Measurements from ENCODE around the gene BACH2. TPM values are rescaled to one million over a fixed set of nuclear protein-coding genes. Genes with fewer than 3 reads are reported as not detected.
"Not testable (repeated sequence)": the region's sequence is repeated elsewhere in the genome, so short reads cannot be mapped to it uniquely, and the experiment has no call there.

BACH2 gene
- polyA plus RNA-seq (ENCODE audit: insufficient read length in 4 of 4) = 10 to 100 TPM in 2 of 4 donors, 1 to 10 TPM in 2; 9.7 to 12.2 (median 10.3) TPM

DNA sequence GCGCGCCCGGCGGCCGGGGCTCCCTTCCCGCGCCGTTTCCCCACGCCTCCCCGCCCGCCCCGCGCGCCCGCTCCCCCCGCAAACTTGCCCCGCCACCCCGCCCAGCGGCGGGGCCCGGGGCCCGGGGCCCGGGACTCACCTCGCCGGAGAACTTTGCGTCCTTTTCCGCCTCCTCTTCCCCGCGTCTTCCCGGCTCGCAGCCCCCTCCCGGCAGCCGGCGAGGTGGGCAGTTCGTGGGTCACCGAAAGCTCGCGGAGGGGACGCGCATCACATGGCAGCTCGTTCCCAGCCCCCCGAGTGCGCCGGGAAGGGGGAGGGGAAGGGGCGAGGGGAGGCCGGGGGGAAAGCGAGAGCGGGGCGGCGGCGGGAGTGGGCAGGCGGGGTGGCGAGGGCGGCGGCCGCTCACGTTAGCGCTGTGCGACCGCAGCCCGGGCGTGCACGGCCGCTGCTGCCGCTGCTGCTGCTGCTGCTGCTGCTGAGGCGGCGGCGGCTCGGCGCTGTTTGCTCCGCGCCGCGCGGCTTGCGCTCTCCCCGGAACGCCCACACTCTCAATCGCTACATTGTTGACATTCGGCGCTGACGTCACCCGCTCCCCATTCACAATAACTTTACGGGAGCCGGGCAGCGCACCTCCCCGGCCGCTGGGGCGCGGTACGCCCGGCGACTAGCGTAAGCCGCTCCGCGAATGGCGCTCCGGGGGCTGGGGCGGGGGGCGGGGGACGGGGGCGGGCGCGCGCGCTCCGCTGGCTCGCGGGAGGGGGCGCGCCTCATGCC lies at the start of gene BACH2:
BACH2 (minus strand) TSS at position 503 of the 774 bp plus-strand sequence. CDS start 287,999 bp downstream, outside the sequence.
- peak; percentile 82 to 86 (median 84) for DNase-seq (ENCODE audit: low read depth in 4 of 4, low spot score in 3 of 4)

DNA sequence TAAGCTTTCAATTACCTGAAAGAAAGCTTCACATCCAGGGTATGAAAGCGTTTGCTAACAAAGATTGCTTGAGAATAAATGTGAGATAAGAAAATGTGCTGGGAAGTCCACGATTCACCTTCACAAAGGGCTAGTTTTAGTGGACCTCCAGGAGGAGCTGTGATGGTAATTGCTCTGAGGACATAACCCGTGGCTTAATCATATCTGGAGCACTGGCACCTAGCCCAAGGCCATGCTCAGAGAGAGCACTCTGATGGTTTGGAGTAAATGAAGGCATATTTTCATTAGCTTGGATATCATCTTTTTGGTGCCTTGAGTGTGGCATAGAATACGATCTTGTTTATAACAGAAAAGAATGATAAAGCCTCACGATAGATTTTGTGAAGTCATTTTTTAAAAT lies 46.9 kb upstream of the BACH2 start:
- DNase-seq (ENCODE audit: low read depth in 4 of 4, low spot score in 3 of 4) = no peak

DNA sequence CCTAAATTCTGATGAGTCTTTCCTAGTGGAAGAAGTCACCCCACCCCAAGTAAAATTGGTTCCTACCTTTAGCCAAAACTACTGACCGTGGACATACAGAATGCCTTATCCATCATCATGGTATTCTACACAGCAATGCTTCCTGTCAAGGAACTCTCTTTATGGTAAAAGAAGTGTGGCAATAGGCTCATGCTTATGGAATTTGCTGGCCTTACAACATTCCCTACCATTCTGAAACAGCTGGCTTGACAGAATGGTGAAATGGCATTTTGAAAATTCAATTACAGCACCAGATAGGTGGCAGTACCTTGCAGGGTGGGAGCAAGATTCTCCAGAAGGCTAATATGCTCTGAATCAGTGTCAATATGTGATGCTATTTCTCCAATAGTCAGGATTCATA lies 41.8 kb upstream of the BACH2 start:
- no peak for DNase-seq (ENCODE audit: low read depth in 4 of 4, low spot score in 3 of 4)

DNA sequence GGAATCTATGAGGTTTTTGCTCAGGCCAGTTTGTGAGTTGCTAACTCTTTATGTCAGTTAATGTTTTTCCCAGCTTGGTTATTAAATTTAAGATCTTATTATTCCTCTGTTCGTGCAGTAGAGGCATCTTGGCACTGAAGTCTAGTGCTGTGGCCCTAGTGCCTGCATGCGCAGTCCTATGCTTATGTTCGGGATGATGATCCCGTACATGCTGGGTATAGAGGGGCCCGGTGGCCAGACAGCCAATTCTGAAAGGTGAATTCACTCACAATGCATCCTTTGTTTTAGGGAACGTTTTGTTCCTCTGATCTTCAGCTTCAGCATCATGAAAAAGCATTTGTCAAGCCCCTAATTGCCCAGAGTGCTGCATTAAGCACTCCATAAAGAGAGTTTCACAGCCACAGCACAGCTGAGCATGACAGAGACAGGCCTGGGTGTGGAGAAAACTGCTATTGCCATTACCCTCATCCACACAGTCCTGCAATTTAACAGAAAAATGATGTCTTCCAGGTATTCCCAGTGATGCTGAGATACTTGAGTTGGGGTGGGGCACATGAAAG lies 39.8 kb upstream of the BACH2 start:
- DNase-seq (ENCODE audit: low read depth in 4 of 4, low spot score in 3 of 4) = no peak

DNA sequence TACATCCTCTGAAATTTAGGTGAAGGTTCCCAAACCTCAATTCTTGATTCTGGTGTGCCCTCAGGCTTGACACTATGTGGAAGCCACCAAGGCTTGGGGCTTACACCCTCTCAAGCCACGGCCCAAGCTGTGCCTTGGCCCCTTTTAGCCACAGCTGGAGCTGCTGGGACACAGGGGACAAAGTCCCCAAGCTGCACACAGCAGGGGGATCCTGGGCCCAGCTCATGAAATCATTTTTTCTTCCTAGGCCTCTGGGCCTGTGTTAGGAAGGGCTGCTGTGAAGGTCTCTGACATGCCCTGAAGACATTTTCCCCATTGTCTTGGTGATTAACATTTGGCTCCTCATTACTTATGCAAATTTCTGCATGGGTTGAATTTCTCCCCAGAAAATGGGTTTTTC lies 37.3 kb upstream of the BACH2 start:
- DNase-seq (ENCODE audit: low read depth in 4 of 4, low spot score in 3 of 4) = no peak

DNA sequence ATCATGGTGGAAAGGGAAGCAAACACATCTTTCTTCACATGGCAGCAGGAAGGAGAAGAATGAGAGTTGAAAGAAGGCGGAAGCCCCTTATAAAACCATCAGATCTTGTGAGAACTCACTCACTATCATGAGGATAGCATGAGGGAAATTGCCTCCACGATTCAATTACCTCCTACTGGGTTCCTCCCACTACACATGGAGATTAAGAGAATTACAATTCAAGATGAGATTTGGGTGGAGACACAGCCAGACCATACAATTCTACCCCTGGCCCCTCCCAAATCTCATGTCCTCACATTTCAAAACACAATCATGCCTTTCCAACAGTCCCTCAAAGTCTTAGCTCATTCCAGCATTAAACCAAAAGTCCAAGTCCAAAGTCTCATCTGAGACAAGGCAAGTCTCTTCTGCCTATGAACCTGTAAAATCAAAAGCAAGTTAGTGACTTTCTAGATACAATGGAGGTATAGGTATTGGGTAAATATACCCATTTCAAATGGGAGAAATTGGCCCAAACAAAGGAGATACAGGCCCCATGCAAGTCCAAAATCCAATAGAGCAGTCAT lies 36.4 kb upstream of the BACH2 start:
- not testable (repeated sequence) for DNase-seq (ENCODE audit: low read depth in 4 of 4, low spot score in 3 of 4)

DNA sequence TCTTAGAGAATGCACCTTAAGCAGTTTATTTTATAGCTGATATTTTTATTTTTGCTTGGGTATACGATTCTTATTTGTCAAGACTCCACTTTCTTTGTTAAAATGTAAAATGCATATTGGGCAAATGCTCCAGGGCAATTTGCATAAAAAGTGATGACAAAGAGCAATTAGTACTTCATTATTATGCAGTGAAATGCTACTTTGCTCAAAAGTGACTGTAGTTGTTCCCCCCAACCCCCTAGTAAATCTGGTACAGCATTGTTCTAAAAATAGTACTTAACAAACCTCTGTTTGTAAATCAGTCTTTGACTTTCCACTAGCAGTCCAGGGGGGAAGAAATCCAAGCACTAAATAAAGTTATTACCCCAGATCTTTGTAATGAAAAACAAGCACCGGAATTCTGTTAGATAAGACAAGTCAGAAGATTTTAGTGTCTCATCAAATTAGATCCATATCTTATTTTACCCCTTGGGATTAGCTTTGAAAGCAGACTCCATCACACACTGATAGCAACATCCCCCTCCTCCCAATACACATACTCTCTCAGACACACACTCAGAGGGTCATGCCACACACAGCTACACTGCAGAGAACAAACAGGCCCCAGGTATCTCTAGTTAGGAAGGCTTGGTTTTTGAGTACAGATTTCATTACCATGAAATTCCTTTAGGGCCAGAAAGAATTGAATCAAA lies 32.9 kb upstream of the BACH2 start:
- DNase-seq (ENCODE audit: low read depth in 4 of 4, low spot score in 3 of 4) = no peak

DNA sequence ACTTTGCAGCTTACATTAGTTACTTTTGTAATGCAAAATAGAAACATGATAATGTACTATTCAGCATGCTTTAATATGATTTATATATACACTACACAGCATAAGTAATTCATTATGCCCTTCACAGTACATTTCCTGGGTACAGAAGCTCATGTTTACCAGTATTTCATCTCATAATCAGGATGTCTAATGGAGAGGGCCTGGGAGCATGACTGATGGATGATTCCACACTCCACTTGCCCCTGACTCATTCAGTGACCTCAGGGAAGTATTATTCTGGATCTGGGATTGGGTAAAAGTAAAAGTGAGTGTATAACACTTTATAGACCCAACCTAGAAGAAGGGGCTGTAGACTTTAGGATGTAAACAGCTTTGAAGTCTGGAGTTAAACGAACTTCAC lies 31.4 kb upstream of the BACH2 start:
- no peak for DNase-seq (ENCODE audit: low read depth in 4 of 4, low spot score in 3 of 4)

DNA sequence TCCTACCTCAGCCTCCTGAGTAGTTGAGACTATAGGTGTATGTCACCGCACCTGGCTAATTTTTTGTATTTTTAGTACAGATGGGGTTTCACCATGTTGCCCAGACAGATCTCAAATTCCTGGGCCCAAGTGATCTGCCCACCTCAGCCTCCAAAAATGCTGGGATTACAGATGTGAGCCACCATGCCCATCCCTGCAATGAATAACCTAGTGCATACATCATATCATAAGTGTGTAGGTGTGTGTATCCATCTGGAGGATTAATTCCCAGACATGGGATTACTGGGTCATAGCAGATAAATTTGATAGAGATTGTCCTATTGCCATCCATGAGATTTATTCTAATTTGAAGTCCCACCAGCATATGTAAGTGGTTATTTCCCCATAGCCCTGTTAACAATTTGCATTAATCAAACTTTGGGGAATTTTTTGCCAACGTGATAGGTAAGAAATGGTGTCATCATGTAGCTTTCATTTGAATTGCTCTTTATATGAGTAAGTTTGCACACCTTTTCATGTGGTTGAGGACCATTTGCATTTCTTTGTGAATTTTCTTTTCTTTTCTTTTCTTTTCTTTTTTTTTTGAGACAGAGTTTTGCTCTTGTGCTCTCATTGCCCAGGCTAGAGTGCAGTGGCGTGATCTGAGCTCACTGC lies 29.9 kb upstream of the BACH2 start:
- DNase-seq (ENCODE audit: low read depth in 4 of 4, low spot score in 3 of 4) = no peak

DNA sequence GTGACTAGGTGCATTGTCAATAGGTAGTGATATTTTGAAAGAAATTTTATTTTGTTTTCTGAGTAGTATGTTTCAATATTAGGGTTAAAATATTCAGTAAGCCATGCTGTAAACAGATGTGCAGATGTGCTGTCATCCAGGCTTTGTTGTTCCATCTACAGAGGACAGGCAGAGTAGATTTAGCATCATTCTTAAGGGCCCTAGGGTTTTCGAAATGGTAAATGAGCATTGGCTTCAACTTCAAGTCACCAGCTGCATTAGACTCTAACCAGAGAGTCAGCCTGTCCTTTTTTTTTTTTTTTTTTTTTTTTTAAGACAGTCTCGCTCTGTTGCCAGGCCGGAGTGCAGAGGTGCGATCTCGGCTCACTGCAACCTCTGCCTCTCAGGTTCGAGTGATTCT lies 27.1 kb upstream of the BACH2 start:
- DNase-seq (ENCODE audit: low read depth in 4 of 4, low spot score in 3 of 4) = no peak

DNA sequence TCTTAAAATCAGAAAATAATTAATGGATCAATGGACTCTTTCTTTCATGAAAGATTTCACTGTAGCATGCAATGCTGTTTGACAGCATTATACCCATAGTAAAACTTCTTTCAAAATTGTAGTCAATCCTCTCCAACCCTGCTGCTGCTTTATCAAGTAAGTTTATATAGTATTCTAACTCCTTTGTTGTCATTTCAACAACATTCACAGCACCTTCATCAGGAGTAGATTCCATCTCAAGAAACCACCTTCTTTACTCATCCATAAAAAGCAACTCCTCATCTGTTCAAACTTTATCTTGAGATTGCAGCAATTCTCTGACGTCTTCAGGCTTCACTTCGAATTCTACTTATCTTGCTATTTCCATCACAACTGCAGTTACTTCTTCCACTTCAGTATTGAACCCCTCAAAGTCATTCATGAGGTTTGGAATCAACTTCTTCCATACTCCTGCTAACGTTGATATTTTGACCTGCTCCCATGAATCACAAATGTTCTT lies 26.4 kb upstream of the BACH2 start:
- DNase-seq (ENCODE audit: low read depth in 4 of 4, low spot score in 3 of 4) = no peak

DNA sequence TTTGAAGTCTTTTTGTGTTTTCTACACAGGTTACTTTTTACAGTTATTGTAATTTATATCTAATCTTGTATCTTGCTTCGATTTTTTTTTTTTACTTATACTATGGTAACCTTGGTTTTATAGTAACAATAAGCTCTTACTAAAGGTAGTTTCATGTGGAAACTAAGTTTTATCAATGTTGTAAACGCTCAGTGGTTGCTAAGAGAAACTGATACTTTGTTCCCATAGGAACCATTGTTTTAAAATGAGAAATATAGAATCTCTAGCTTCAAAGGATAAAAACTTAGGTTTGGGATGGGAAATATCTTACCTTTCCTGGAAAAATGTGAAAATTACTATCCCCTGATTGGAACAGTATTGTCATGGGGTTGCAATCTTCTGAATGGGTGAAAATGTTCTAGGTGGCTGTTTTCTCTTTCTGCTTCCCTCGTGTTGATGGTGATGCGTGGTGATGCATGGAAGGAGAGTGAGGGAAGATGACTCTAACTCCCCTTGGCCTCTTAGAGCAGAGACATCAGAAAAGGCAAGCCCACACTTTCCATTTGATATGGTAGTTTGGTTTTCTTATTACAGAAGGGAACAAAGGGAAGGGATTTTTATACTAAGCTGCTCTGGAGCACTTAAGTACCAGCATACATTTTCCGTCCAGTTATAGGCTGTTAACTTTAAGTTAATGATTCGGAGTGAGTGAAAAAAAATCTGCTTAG lies 23.5 kb upstream of the BACH2 start:
- DNase-seq (ENCODE audit: low read depth in 4 of 4, low spot score in 3 of 4) = no peak

DNA sequence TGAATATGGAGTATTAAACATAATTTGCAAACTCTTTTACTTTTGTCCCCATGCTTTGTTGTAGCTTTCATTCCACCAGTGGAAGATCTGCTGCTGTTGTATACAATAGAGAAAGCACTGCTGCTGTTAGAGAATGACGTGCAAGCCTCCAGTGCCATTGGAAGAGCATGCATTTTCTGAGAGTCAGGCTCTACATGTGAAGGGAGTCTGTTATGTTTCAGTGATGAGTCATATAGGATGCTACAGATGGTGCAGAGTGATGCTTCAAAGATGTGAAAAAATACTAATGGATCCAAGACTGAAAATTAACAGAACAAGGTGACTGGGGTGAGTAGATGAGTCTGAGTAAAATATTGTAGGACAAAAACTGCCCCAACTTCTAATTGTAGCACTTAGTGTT lies 22.4 kb upstream of the BACH2 start:
- DNase-seq (ENCODE audit: low read depth in 4 of 4, low spot score in 3 of 4) = no peak

DNA sequence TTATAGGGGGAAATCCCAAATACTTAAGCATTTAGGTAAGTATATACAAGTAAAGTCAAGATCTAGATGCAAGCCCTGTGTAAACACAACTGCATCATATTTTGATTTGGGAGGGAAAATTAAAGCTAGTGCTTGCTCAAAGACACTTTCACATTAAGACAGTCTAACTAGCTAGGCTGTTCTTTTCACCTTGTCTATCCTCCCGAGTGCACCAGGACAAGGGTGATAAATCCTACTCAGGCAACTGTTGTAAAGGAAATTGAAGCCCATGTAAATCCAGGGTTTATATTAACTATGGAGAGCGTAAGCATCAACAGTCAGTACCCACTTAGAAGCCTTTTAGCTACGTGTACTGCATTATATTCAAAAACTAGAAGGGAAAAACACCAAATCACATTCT lies 19.3 kb upstream of the BACH2 start:
- DNase-seq (ENCODE audit: low read depth in 4 of 4, low spot score in 3 of 4) = peak in 2 of 4 donors; percentile 20 to 23

DNA sequence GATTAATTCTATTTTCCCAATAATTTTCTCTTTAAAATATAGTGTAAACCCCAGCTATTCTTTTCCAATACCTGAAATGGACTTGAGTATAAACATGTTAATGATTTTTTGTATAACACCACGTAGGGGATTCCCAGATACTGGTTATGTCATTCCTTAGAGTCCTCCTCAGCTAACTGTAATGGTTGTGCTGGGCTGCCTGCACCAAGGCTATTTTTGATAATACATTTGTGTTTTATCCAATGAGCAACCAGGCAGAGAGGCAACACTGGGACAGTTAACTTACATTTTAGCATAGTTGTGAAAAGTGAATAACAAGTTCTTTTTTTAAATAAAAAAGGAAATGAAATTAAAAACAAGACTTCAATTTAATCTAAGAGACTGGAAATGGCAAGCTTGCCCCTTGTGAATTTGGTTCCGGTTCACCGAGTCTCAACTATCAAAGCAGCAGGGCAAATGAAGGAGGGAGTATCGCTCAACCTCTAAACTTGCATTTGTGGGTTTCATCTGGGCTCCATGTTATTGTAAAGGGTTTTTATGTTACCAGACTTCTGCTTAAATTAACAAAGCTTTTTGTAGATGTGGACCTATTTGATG lies 18.8 kb upstream of the BACH2 start:
- no peak for DNase-seq (ENCODE audit: low read depth in 4 of 4, low spot score in 3 of 4)

DNA sequence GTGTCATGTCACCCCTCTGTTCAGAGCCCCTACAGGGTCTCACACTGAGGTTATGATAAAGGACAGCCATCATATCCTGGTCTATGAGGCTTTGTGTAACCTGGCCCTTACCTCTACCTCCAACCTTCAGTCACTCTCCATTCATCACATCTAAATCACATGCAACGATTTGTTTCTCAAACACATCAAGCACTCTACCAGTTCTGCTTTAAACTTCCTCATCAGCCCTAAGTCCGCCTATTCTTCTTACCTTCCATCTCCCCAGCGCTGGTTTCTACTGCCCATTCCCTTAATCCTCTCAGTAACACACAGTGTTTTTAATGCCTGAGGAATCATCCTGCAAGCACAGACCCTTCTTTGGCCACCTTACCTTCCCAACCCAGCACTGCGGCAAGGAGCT lies 17.9 kb upstream of the BACH2 start:
- DNase-seq (ENCODE audit: low read depth in 4 of 4, low spot score in 3 of 4) = no peak

DNA sequence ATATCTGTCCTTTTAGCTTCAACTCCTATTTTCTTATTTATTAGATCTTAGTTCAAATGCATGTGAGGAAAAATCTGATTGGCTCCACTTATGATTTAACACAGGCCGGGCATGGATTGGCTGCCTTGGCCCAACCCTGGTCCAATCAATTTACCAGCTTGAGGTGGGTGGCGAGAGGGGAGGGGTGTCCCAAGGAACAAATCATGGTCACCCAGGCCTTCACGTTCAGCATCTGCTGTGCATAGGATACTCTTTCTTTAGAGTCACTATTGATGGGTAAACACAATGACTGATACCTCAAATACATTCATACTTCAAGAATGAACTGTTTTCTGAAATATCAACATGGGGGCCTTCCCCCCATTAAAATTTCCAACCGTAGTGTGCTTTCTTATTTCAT lies 14.9 kb upstream of the BACH2 start:
- DNase-seq (ENCODE audit: low read depth in 4 of 4, low spot score in 3 of 4) = no peak

DNA sequence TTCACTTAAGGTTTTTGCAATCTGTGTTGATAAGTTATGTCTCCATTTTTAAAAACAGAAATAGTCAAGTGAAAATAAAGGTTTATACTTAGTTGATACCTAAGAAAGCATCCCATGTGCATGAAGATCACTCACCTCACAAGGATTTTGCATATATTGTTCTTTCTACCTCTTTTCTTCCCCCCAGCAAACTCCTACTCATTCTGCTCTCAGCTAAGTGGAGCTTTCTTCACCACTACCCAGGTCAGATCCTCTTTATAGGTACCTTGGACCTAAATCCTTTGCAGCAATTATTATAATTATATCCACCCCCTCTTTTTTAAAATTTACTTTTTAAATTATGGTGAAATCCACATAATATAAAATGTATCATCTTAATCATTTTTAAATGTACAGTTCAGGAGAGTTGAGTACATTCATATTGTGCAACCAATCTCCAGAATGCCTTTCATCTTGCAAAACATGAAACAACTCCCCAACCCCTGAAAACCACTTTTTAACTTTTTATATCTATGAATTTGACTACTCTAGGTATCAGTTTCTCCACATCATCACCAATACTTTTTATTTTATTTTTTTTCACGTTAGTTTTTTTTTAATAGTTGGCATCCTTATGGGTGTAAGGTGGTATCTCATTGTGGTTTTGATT lies 9.3 kb upstream of the BACH2 start:
- no peak for DNase-seq (ENCODE audit: low read depth in 4 of 4, low spot score in 3 of 4)

DNA sequence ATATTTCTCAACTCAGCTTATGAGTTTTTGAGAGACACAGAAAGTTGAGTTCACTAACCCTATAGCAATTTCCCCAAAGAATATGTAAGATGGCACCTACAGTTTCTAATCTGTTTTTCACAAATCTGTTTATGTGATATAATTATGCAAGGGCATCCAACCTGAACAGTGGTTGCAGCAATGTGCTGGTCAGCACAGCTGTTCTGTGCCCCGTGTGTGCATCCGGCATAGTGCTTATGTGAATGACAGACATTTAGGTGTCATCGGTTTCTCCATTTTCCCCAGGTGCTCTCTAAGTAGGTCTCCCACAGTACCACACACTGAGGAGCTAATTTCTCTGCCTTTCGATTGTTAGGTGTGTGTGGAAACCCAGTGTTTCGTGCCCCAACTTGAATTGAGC lies 7.7 kb upstream of the BACH2 start:
- DNase-seq (ENCODE audit: low read depth in 4 of 4, low spot score in 3 of 4) = no peak

Data from right renal pelvis (tissue), 4 donors.